ENCODE results near the gene LAPTM4A.

DNA sequence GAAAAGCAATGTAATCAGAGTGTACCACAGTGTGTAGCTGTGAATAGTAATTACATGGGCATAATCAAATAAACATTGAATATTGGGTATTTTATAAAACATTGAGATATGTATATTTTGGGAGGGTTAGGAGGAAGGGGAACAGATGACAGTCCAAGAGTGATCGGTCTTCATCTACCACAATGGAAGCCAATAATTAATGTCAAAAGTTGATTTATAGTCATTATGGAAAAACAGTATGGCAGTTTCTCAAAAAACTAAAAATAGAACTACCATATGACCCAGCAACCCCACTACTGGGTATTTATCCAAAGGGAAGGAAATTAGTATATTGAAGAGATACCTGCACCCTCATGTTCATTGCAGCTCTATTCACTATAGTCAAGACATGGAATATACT lies 5.8 kb upstream of the LAPTM4A start:
- TF ChIP-seq, protein P1, sequence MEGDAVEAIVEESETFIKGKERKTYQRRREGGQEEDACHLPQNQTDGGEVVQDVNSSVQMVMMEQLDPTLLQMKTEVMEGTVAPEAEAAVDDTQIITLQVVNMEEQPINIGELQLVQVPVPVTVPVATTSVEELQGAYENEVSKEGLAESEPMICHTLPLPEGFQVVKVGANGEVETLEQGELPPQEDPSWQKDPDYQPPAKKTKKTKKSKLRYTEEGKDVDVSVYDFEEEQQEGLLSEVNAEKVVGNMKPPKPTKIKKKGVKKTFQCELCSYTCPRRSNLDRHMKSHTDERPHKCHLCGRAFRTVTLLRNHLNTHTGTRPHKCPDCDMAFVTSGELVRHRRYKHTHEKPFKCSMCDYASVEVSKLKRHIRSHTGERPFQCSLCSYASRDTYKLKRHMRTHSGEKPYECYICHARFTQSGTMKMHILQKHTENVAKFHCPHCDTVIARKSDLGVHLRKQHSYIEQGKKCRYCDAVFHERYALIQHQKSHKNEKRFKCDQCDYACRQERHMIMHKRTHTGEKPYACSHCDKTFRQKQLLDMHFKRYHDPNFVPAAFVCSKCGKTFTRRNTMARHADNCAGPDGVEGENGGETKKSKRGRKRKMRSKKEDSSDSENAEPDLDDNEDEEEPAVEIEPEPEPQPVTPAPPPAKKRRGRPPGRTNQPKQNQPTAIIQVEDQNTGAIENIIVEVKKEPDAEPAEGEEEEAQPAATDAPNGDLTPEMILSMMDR (conservative IDR thresholded peaks at IDR 0.05; ENCODE audit: low read depth, low read length), result no peak
- no peak for TF ChIP-seq POLR2A (IDR thresholded peaks at IDR 0.05; ENCODE audit: low read depth, low read length)
- no peak for TF ChIP-seq CHD1 (IDR thresholded peaks at IDR 0.05; ENCODE audit: low read depth, low read length)
- TF ChIP-seq RFX5 (IDR thresholded peaks at IDR 0.05; ENCODE audit: low read depth, low read length), result no peak
- no peak for TF ChIP-seq MXI1 (IDR thresholded peaks at IDR 0.05; ENCODE audit: borderline replicate concordance, low read depth, low read length)
- no peak for TF ChIP-seq RCOR1 (IDR thresholded peaks at IDR 0.05; ENCODE audit: insufficient replicate concordance, low read length)
- TF ChIP-seq MAFK (IDR thresholded peaks at IDR 0.05; ENCODE audit: low read depth, low read length), result no peak
- no peak for TF ChIP-seq FOS (IDR thresholded peaks at IDR 0.05; ENCODE audit: low read depth, low read length)
- TF ChIP-seq, protein P2, sequence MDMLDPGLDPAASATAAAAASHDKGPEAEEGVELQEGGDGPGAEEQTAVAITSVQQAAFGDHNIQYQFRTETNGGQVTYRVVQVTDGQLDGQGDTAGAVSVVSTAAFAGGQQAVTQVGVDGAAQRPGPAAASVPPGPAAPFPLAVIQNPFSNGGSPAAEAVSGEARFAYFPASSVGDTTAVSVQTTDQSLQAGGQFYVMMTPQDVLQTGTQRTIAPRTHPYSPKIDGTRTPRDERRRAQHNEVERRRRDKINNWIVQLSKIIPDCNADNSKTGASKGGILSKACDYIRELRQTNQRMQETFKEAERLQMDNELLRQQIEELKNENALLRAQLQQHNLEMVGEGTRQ (IDR thresholded peaks at IDR 0.05; ENCODE audit: low read depth, low read length), result no peak
- TF ChIP-seq BHLHE40 (IDR thresholded peaks at IDR 0.05; ENCODE audit: low read depth, low read length), result no peak
- TF ChIP-seq CEBPB (IDR thresholded peaks at IDR 0.05; ENCODE audit: low read depth, low read length), result no peak
- no peak for TF ChIP-seq MAZ (IDR thresholded peaks at IDR 0.05; ENCODE audit: borderline replicate concordance, low read depth, low read length)
- TF ChIP-seq RAD21 (IDR thresholded peaks at IDR 0.05; ENCODE audit: low read length), result no peak
